NOMO-1 treated with DMSO at 0.1 percent for 48 hours (cell line): ENCODE results near the gene COMTD1.
A peak's percentile ranks its signal among the peaks of the same experiment; 100 is the strongest.
"Not testable (repeated sequence)": the region's sequence is repeated elsewhere in the genome, so short reads cannot be mapped to it uniquely, and the experiment has no call there.

ENCODE experiments used
- DNase-seq: peaks from one replicate; lab custom pipeline; 2025; ENCODE audit not compliant: unreplicated experiment; lab: John Stamatoyannopoulos, UW

COMTD1 gene

GRCh38 chr10:75195035-75195763 lies 40.6 kb downstream of the COMTD1 start:
- no peak for DNase-seq

GRCh38 chr10:75194625-75195024 lies 41.1 kb downstream of the COMTD1 start:
- not testable (repeated sequence) for DNase-seq

GRCh38 chr10:75191821-75192568 lies 43.8 kb downstream of the COMTD1 start:
- DNase-seq, result peak; percentile 71

- no peak for DNase-seq
Observed at GRCh38 chr10:75189266-75190096, 46.3 kb downstream of the COMTD1 start.

- not testable (repeated sequence) for DNase-seq
Observed at GRCh38 chr10:75188522-75188921, 47.2 kb downstream of the COMTD1 start.

GRCh38 chr10:75187961-75188426 lies 47.8 kb downstream of the COMTD1 start:
- peak; percentile 59 for DNase-seq

GRCh38 chr10:75186310-75186709 lies 49.4 kb downstream of the COMTD1 start:
- no peak for DNase-seq
